HCT116 (cell line): Measurements from ENCODE around the gene RAD50. TPM values are rescaled to one million over a fixed set of nuclear protein-coding genes. Genes with fewer than 3 reads are reported as not detected.

ENCODE experiments used
- ATAC-seq: fragments of 200-7000 bp; cut with Tn5 transposase; 2 replicates; pipeline ENCODE4 v1.9.1; 2020; ENCODE audit warnings: mild to moderate bottlenecking, moderate library complexity
- BruUV-seq: library from RNA; stranded (reverse); fragments of 400-500 nt; replicated peaks from 2 replicates; lab custom pipeline; 2021; lab: Mats Ljungman, UMichigan
- CTCF ChIA-PET: fragments of 300-600 bp; sonication (Branson Sonifier 250); formaldehyde crosslinking; loops from one replicate; lab custom pipeline; 2021; ENCODE audit warnings: antibody characterized with exemption; lab: Charles Lee
- POLR2A ChIA-PET: fragments of 300-600, 350-600 bp; sonication (Branson Sonifier 250); formaldehyde crosslinking; loops from one replicate; lab custom pipeline; 2021; ENCODE audit warnings: antibody characterized with exemption; lab: Charles Lee
- RAD21 ChIA-PET, 2 experiments: fragments of 300-600 bp; sonication (Branson Sonifier 250); formaldehyde crosslinking; loops; one replicate each; lab custom pipeline; 2023; ENCODE audit warnings: low total read pairs in 2 of 2; ENCODE audit not compliant: uncharacterized antibody in 2 of 2, unreplicated experiment in 2 of 2, low non-redundant PET in 1 of 2; lab: Charles Lee
- DNase-seq: peaks from one replicate; pipeline ENCODE4 v3.0.0-alpha.2; 2010; ENCODE audit warnings: low read depth, low spot score
- H2AFZ ChIP-seq: fragments of 200-600 bp; shearing (Covaris generic), sonication (generic); 2 replicates; pipeline ENCODE4 v1.6.1; 2017; ENCODE audit warnings: low read depth, mixed run types, mixed read lengths, antibody characterized with exemption, low read length; ENCODE audit not compliant: poor library complexity, severe bottlenecking
- H3K27ac ChIP-seq: 2 replicates; pipeline ENCODE4 v1.5.1; 2012; ENCODE audit warnings: low read depth, low read length
- H3K27me3 ChIP-seq: fragments of 200-600 bp; sonication (generic); 2 replicates; pipeline ENCODE4 v1.6.1; 2016; ENCODE audit warnings: mixed run types, low read length, mixed read lengths; ENCODE audit not compliant: insufficient read depth
- H3K36me3 ChIP-seq, 2 experiments: fragments of 200-500 bp in 1 of 2; fragments of 200-600 bp in 1 of 2; sonication (Bioruptor generic) in 1 of 2; sonication (generic) in 1 of 2; 2 replicates each; pipeline versions ENCODE4 v1.5.1 to v1.6.1; 2014 to 2016; ENCODE audit warnings: low read length in 2 of 2, inconsistent platforms in 1 of 2, mixed read lengths in 1 of 2, mixed run types in 1 of 2; ENCODE audit not compliant: insufficient read depth in 2 of 2, control insufficient read depth in 1 of 2
- H3K4me1 ChIP-seq, 2 experiments: fragments of 200-600 bp in 1 of 2; sonication (generic) in 1 of 2; 2 replicates each; pipeline versions ENCODE4 v1.5.1 to v1.6.1; 2012 to 2017; ENCODE audit warnings: low read length in 2 of 2, inconsistent platforms in 1 of 2, mild to moderate bottlenecking in 1 of 2, mixed read lengths in 1 of 2, mixed run types in 1 of 2, moderate library complexity in 1 of 2; ENCODE audit not compliant: insufficient read depth in 2 of 2, control insufficient read depth in 1 of 2
- H3K4me2 ChIP-seq: fragments of 200-600 bp; sonication (generic); 2 replicates; pipeline ENCODE4 v1.6.1; 2017; ENCODE audit warnings: mixed run types, low read length, mixed read lengths
- H3K4me3 ChIP-seq, 2 experiments: fragments of 200-600 bp in 1 of 2; sonication (generic) in 1 of 2; replicated peaks in 1 of 2; 2 replicates each; pipeline ENCODE4 v1.5.1; 2011 to 2016; ENCODE audit warnings: low read length in 2 of 2, control low read depth in 1 of 2, low read depth in 1 of 2, mild to moderate bottlenecking in 1 of 2, mixed read lengths in 1 of 2, mixed run types in 1 of 2
- H3K79me2 ChIP-seq: fragments of 200-600 bp; sonication (generic); 2 replicates; pipeline ENCODE4 v1.6.1; 2017; ENCODE audit warnings: mild to moderate bottlenecking, mixed run types, low read length, moderate library complexity, mixed read lengths; ENCODE audit not compliant: insufficient read depth
- H3K9ac ChIP-seq: fragments of 200-600 bp; sonication (generic); 2 replicates; pipeline ENCODE4 v1.6.1; 2016; ENCODE audit warnings: low read length, mixed read lengths
- H3K9me2 ChIP-seq: fragments of 200-600 bp; sonication (generic), shearing (Covaris generic); 2 replicates; pipeline ENCODE4 v1.6.1; 2017; ENCODE audit warnings: mixed run types, mild to moderate bottlenecking, moderate library complexity; ENCODE audit not compliant: insufficient read depth
- H3K9me3 ChIP-seq, 2 experiments: fragments of 200-500 bp in 1 of 2; fragments of 200-600 bp in 1 of 2; sonication (Bioruptor generic) in 1 of 2; sonication (generic) in 1 of 2; 2 replicates each; pipeline ENCODE4 v1.6.1; 2014 to 2017; ENCODE audit warnings: low read length in 2 of 2, mixed read lengths in 2 of 2, inconsistent platforms in 1 of 2, low read depth in 1 of 2, mild to moderate bottlenecking in 1 of 2, mixed run types in 1 of 2, moderate library complexity in 1 of 2; ENCODE audit not compliant: control insufficient read depth in 1 of 2, insufficient read depth in 1 of 2
- H4K20me1 ChIP-seq: fragments of 200-600 bp; sonication (generic), shearing (Covaris generic); 2 replicates; pipeline ENCODE4 v1.6.1; 2017; ENCODE audit warnings: mixed run types, mild to moderate bottlenecking, moderate library complexity; ENCODE audit not compliant: insufficient read depth
- CTCF ChIP-seq, 3 experiments: fragments of 200-600 bp in 1 of 3; sonication (generic) in 1 of 3; IDR thresholded peaks in 2 of 3; conservative IDR thresholded peaks in 1 of 3; 2 replicates each; pipeline ENCODE4 v1.5.1; 2012 to 2017; ENCODE audit warnings: low read depth in 2 of 3, low read length in 2 of 3, antibody characterized with exemption in 1 of 3, borderline replicate concordance in 1 of 3, control low read depth in 1 of 3, mild to moderate bottlenecking in 1 of 3, mixed read lengths in 1 of 3, mixed run types in 1 of 3, moderate library complexity in 1 of 3; ENCODE audit not compliant: insufficient read depth in 1 of 3
- EZH2phosphoT487 ChIP-seq: fragments of 200-600 bp; IDR thresholded peaks from 2 replicates; pipeline ENCODE4 v1.6.1; 2018; ENCODE audit warnings: antibody characterized with exemption, borderline replicate concordance
- POLR2A ChIP-seq: IDR thresholded peaks from 2 replicates; pipeline ENCODE4 v1.7.0; 2011; ENCODE audit warnings: borderline replicate concordance; ENCODE audit not compliant: insufficient read depth, insufficient read length; ENCODE audit errors: extremely low read depth
- intact Hi-C: fragments of 100-400 bp; cut with micrococcal nuclease; formaldehyde crosslinking; loops from 2 replicates; pipeline ENCODE4 v1.10.0; 2022
- total RNA-seq: library from RNA; stranded (reverse); gene quantifications from one replicate; pipeline ENCODE4 v1.2.1, GENCODE V29; 2021; ENCODE audit not compliant: unreplicated experiment
- TF ChIP-seq, protein P1 (sequence below): IDR thresholded peaks from 2 replicates; pipeline ENCODE4 v1.6.1; 2012
- TF ChIP-seq, protein P2 (sequence below): IDR thresholded peaks from 2 replicates; pipeline ENCODE4 v1.6.1; 2012; ENCODE audit warnings: low read depth

The RAD50 gene
- total RNA-seq, 1 experiment from 2014 or later, result 43.6 TPM

DNA sequence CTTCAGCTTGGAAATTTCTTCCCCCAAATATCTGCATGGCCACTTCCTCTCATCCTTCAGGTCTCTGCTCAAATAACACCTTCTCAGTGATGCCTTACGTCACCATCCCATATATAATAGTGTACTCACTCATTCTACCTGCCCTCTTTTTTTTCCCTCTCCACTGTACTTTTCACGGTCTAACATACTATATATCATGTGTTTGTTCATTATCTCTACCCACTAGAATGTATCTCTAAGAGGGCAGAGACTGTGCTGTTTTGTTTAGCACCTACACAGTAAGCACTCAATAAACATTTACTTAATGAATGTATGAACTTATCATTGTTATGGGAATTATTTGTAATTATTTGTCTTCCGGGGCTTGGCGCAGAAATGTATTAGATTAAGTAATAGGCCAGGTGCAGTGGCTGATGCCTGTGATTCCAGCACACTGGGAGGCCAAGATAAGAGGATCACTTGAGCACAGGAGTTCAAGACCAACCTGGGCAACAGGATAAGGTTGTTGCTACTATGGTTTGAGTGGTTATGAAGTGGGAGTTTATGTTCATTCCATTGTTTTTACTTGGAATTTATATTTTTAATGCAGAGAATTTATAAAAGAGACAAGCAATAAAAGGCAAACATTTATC is 95.2 kb downstream of the RAD50 start:
- BruUV-seq, result no TSS peak
- TF ChIP-seq EZH2phosphoT487 (no peak), POLR2A (no peak), CTCF (IDR thresholded peaks at IDR 0.05 in 2 of 3, conservative IDR thresholded peaks at IDR 0.05 in 1 of 3; ENCODE audit: borderline replicate concordance in 1 of 3, insufficient read depth in 1 of 3, low read depth in 2 of 3, low read length in 2 of 3) (no peak)
- TF ChIP-seq, protein P1, sequence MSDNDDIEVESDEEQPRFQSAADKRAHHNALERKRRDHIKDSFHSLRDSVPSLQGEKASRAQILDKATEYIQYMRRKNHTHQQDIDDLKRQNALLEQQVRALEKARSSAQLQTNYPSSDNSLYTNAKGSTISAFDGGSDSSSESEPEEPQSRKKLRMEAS, result no peak
- TF ChIP-seq, all 23 proteins: peak for 0
- ATAC-seq, result no peak
- Histone ChIP-seq H3K9me3 (0 out of 4 replicates have a peak, but pooled peaks cover 0 to 4% of the 10 kb centered on the region in 2 experiments), H3K79me2 (no peaks in the 10 kb centered on the region), H3K4me1 (no peaks in the 10 kb centered on the region), H3K9me2 (no peaks in the 10 kb centered on the region), H3K27me3 (no peaks in the 10 kb centered on the region), H3K9ac (no peak overlapping the region), H2AFZ (no peak overlapping the region), H4K20me1 (no peaks in the 10 kb centered on the region), H3K4me2 (no peak overlapping the region), H3K27ac (no peak overlapping the region), H3K4me3 (no peak overlapping the region), H3K36me3 (no peaks in the 10 kb centered on the region)
- intact Hi-C loops, result no loop called here
- ChIA-PET RAD21 (no interaction called here), POLR2A (no interaction called here), CTCF (no interaction called here)
- no peak for DNase-seq

DNA sequence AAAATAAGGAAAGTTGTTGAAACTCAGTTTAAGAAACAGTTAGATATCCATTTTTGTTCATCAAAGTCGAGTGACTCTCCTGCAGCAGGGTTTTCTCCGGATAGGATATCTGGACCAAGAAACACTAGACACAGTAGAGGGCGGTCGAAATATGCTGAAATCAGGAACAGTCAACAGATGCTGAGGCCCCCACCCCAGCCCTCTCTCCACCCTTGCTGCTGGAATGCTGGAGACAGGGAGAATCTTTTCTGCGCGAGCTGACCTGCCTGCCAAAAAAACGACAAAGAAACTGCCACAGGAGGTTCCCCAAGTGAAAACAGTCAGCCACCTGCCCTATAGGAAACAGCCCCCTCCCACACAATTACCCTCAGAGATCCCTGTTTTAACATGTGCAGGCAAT is 96.9 kb downstream of the RAD50 start:
- CTCF ChIA-PET, result no interaction called here
- Histone ChIP-seq H3K4me3 (no peak overlapping the region), H3K9me3 (no peaks in the 10 kb centered on the region), H3K27ac (no peak overlapping the region), H3K4me1 (no peaks in the 10 kb centered on the region), H3K9me2 (no peaks in the 10 kb centered on the region), H3K9ac (no peak overlapping the region), H3K36me3 (no peaks in the 10 kb centered on the region), H3K27me3 (no peaks in the 10 kb centered on the region), H3K4me2 (no peak overlapping the region), H2AFZ (no peak overlapping the region), H4K20me1 (no peaks in the 10 kb centered on the region), H3K79me2 (no peaks in the 10 kb centered on the region)
- ATAC-seq (no peak), DNase-seq (no peak)
- RAD21 ChIA-PET, result no interaction called here
- BruUV-seq, result no TSS peak
- POLR2A ChIA-PET, result no interaction called here
- intact Hi-C loops, result no loop called here
- TF ChIP-seq, protein P2, sequence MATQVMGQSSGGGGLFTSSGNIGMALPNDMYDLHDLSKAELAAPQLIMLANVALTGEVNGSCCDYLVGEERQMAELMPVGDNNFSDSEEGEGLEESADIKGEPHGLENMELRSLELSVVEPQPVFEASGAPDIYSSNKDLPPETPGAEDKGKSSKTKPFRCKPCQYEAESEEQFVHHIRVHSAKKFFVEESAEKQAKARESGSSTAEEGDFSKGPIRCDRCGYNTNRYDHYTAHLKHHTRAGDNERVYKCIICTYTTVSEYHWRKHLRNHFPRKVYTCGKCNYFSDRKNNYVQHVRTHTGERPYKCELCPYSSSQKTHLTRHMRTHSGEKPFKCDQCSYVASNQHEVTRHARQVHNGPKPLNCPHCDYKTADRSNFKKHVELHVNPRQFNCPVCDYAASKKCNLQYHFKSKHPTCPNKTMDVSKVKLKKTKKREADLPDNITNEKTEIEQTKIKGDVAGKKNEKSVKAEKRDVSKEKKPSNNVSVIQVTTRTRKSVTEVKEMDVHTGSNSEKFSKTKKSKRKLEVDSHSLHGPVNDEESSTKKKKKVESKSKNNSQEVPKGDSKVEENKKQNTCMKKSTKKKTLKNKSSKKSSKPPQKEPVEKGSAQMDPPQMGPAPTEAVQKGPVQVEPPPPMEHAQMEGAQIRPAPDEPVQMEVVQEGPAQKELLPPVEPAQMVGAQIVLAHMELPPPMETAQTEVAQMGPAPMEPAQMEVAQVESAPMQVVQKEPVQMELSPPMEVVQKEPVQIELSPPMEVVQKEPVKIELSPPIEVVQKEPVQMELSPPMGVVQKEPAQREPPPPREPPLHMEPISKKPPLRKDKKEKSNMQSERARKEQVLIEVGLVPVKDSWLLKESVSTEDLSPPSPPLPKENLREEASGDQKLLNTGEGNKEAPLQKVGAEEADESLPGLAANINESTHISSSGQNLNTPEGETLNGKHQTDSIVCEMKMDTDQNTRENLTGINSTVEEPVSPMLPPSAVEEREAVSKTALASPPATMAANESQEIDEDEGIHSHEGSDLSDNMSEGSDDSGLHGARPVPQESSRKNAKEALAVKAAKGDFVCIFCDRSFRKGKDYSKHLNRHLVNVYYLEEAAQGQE, result no peak
- no peak for TF ChIP-seq POLR2A
